ENCODE measurements around the gene CIRBP.

- TF ChIP-seq, protein P1, sequence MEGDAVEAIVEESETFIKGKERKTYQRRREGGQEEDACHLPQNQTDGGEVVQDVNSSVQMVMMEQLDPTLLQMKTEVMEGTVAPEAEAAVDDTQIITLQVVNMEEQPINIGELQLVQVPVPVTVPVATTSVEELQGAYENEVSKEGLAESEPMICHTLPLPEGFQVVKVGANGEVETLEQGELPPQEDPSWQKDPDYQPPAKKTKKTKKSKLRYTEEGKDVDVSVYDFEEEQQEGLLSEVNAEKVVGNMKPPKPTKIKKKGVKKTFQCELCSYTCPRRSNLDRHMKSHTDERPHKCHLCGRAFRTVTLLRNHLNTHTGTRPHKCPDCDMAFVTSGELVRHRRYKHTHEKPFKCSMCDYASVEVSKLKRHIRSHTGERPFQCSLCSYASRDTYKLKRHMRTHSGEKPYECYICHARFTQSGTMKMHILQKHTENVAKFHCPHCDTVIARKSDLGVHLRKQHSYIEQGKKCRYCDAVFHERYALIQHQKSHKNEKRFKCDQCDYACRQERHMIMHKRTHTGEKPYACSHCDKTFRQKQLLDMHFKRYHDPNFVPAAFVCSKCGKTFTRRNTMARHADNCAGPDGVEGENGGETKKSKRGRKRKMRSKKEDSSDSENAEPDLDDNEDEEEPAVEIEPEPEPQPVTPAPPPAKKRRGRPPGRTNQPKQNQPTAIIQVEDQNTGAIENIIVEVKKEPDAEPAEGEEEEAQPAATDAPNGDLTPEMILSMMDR (conservative IDR thresholded peaks at IDR 0.05; ENCODE audit: low read length): no peak
- TF ChIP-seq EZH2phosphoT487 (IDR thresholded peaks at IDR 0.05; ENCODE audit: borderline replicate concordance, low read depth, low read length): no peak
Observed at GRCh38 chr19:1322198-1322981, 53.3 kb downstream of the CIRBP start.

Measured in OCI-LY7 (cell line).